GM23338 (cell line): ENCODE results near the gene MPO. TPM values are rescaled to one million over a fixed set of nuclear protein-coding genes. Genes with fewer than 3 reads are reported as not detected.

Experiments
- ATAC-seq: fragments of 200-7000 bp; cut with Tn5 transposase; 3 replicates; pipeline ENCODE4 v1.9.1; 2020
- DNase-seq: peaks from one replicate; pipeline ENCODE4 v3.0.0-alpha.2; 2015; ENCODE audit warnings: low spot score
- H2AFZ ChIP-seq: fragments of 200-600 bp; sonication (generic); 2 replicates; pipeline ENCODE4 v1.8.0; 2016; ENCODE audit warnings: antibody characterized with exemption, mild to moderate bottlenecking, moderate library complexity
- H3F3A ChIP-seq: fragments of 200-600 bp; sonication (generic); replicated peaks from 2 replicates; pipeline ENCODE4 v1.8.0; 2017; ENCODE audit warnings: antibody characterized with exemption, mixed run types, low read depth
- H3K27ac ChIP-seq: fragments of 200-600 bp; sonication (generic); 2 replicates; pipeline ENCODE4 v1.6.1; 2016; ENCODE audit warnings: low read depth
- H3K27me3 ChIP-seq: fragments of 200-600 bp; sonication (generic); 2 replicates; pipeline ENCODE4 v1.8.0; 2016; ENCODE audit warnings: mild to moderate bottlenecking, mixed run types, moderate library complexity; ENCODE audit not compliant: insufficient read depth
- H3K36me3 ChIP-seq: fragments of 200-600 bp; sonication (generic); 2 replicates; pipeline ENCODE4 v1.8.0; 2016; ENCODE audit warnings: mild to moderate bottlenecking; ENCODE audit not compliant: insufficient read depth
- H3K4me1 ChIP-seq: fragments of 200-600 bp; sonication (generic); 2 replicates; pipeline ENCODE4 v1.8.0; 2016; ENCODE audit warnings: mild to moderate bottlenecking, moderate library complexity; ENCODE audit not compliant: insufficient read depth
- H3K4me2 ChIP-seq: fragments of 200-600 bp; sonication (generic); 2 replicates; pipeline ENCODE4 v1.7.1; 2017; ENCODE audit warnings: mixed run types
- H3K4me3 ChIP-seq: fragments of 200-600 bp; sonication (generic); 2 replicates; pipeline ENCODE4 v1.6.1; 2016; ENCODE audit warnings: mixed run types
- H3K79me2 ChIP-seq: fragments of 200-600 bp; sonication (generic); replicated peaks from 2 replicates; pipeline ENCODE4 v1.8.0; 2017; ENCODE audit warnings: mild to moderate bottlenecking; ENCODE audit not compliant: insufficient read depth
- H3K9me2 ChIP-seq: fragments of 200-600 bp; sonication (generic); 2 replicates; pipeline ENCODE4 v1.8.0; 2017; ENCODE audit not compliant: insufficient read depth
- H4K20me1 ChIP-seq: fragments of 200-600 bp; sonication (generic); replicated peaks from 2 replicates; pipeline ENCODE4 v1.8.0; 2017; ENCODE audit warnings: mild to moderate bottlenecking; ENCODE audit not compliant: insufficient read depth
- H3K27ac Mint-ChIP-seq: 2 replicates; pipeline ENCODE4 v1.8.0; 2020; ENCODE audit warnings: inconsistent platforms, mild to moderate bottlenecking, moderate library complexity, mixed read lengths
- H3K27me3 Mint-ChIP-seq: 3 replicates; pipeline ENCODE4 v1.8.0; 2022; ENCODE audit warnings: low read depth, mild to moderate bottlenecking, moderate library complexity, mixed read lengths, inconsistent platforms; ENCODE audit not compliant: insufficient read depth, poor library complexity
- H3K36me3 Mint-ChIP-seq: 3 replicates; pipeline ENCODE4 v1.8.0; 2021; ENCODE audit warnings: low read depth, mild to moderate bottlenecking, inconsistent platforms, moderate library complexity, mixed read lengths
- H3K4me1 Mint-ChIP-seq: 3 replicates; pipeline ENCODE4 v1.8.0; 2020; ENCODE audit warnings: mild to moderate bottlenecking, inconsistent platforms, mixed read lengths
- H3K4me3 Mint-ChIP-seq: 3 replicates; pipeline ENCODE4 v1.8.0; 2021; ENCODE audit warnings: moderate library complexity, mild to moderate bottlenecking, inconsistent platforms, mixed read lengths
- H3K9me3 Mint-ChIP-seq: 3 replicates; pipeline ENCODE4 v1.8.0; 2020; ENCODE audit warnings: moderate library complexity, mild to moderate bottlenecking, inconsistent platforms, mixed read lengths
- CREB1 ChIP-seq: fragments of 250-450 bp; sonication (Bioruptor Pico); IDR thresholded peaks from 2 replicates; pipeline ENCODE4 v1.5.0; 2020; ENCODE audit warnings: low read depth, mild to moderate bottlenecking, moderate library complexity
- CTCF ChIP-seq, 2 experiments: fragments of 200-600 bp in 1 of 2; sonication (generic) in 1 of 2; conservative IDR thresholded peaks; 2 replicates each; pipeline versions ENCODE4 v1.5.1 to v1.6.1; 2016 to 2017; ENCODE audit warnings: antibody characterized with exemption in 2 of 2, low read depth in 2 of 2, mild to moderate bottlenecking in 2 of 2, moderate library complexity in 1 of 2
- EZH2phosphoT487 ChIP-seq: fragments of 200-600 bp; sonication (generic); IDR thresholded peaks from one replicate; pipeline ENCODE4 v1.8.1; 2018; ENCODE audit warnings: antibody characterized with exemption; ENCODE audit not compliant: unreplicated experiment
- JUNB ChIP-seq: IDR thresholded peaks from one replicate; pipeline ENCODE4 v1.6.1; 2016; ENCODE audit warnings: antibody characterized with exemption; ENCODE audit not compliant: unreplicated experiment
- ZNF114 ChIP-seq: fragments of 250-450 bp; sonication (Bioruptor Pico); IDR thresholded peaks from 2 replicates; pipeline ENCODE4 v1.5.0; 2020; ENCODE audit warnings: mild to moderate bottlenecking, moderate library complexity
- ZNF331 ChIP-seq: fragments of 250-450 bp; sonication (Bioruptor Pico); IDR thresholded peaks from 2 replicates; pipeline ENCODE4 v1.5.0; 2020; ENCODE audit warnings: low read depth, mild to moderate bottlenecking, moderate library complexity
- polyA plus RNA-seq: library from polyadenylated mRNA; unstranded; fragments of >200 nt; fragmentation: Nextera tagmentation; extraction: Ambion mirVana; gene quantifications from 2 replicates; pipeline ENCODE4 v1.2.1, GENCODE V29; 2016
- total RNA-seq: library from RNA; depleted of rRNA; stranded (reverse); fragments of >200 nt; shearing (Covaris generic); gene quantifications from 2 replicates; pipeline ENCODE4 v1.2.3, GENCODE V29; 2014
- TF ChIP-seq, protein P1 (sequence below): fragments of 250-450 bp; sonication (Bioruptor Pico); IDR thresholded peaks from 2 replicates; pipeline ENCODE4 v1.5.0; 2020; ENCODE audit warnings: mild to moderate bottlenecking, moderate library complexity
- TF ChIP-seq, protein P2 (sequence below): IDR thresholded peaks from one replicate; pipeline ENCODE4 v1.6.1; 2018; ENCODE audit warnings: antibody characterized with exemption; ENCODE audit not compliant: unreplicated experiment
- TF ChIP-seq, protein P3 (sequence below): IDR thresholded peaks from 2 replicates; pipeline ENCODE4 v1.6.1; 2016; ENCODE audit warnings: antibody characterized with exemption

Gene MPO
- total and polyA plus RNA-seq, 2 experiments from 2014 or later: 0.08 TPM; not detected in 1

- ATAC-seq (no peak), DNase-seq (no peak)
- Mint-ChIP-seq H3K4me1 (peaks cover 12% of the 10 kb centered on the region), H3K27me3 (peaks cover 5% of the 10 kb centered on the region), H3K27ac (no peak overlapping the region), H3K36me3 (no peaks in the 10 kb centered on the region), H3K4me3 (no peak overlapping the region), H3K9me3 (no peaks in the 10 kb centered on the region)
- no peaks in the 10 kb centered on the region for H3K27me3 ChIP-seq
- TF ChIP-seq ZNF114 (CRISPR knock-in tag) (no peak), CREB1 (CRISPR knock-in tag) (no peak), EZH2phosphoT487 (no peak), ZNF331 (CRISPR knock-in tag) (no peak), JUNB (no peak), CTCF (conservative IDR thresholded peaks at IDR 0.05; ENCODE audit: low read depth in 2 of 2) (no peak)
- TF ChIP-seq, protein P1, sequence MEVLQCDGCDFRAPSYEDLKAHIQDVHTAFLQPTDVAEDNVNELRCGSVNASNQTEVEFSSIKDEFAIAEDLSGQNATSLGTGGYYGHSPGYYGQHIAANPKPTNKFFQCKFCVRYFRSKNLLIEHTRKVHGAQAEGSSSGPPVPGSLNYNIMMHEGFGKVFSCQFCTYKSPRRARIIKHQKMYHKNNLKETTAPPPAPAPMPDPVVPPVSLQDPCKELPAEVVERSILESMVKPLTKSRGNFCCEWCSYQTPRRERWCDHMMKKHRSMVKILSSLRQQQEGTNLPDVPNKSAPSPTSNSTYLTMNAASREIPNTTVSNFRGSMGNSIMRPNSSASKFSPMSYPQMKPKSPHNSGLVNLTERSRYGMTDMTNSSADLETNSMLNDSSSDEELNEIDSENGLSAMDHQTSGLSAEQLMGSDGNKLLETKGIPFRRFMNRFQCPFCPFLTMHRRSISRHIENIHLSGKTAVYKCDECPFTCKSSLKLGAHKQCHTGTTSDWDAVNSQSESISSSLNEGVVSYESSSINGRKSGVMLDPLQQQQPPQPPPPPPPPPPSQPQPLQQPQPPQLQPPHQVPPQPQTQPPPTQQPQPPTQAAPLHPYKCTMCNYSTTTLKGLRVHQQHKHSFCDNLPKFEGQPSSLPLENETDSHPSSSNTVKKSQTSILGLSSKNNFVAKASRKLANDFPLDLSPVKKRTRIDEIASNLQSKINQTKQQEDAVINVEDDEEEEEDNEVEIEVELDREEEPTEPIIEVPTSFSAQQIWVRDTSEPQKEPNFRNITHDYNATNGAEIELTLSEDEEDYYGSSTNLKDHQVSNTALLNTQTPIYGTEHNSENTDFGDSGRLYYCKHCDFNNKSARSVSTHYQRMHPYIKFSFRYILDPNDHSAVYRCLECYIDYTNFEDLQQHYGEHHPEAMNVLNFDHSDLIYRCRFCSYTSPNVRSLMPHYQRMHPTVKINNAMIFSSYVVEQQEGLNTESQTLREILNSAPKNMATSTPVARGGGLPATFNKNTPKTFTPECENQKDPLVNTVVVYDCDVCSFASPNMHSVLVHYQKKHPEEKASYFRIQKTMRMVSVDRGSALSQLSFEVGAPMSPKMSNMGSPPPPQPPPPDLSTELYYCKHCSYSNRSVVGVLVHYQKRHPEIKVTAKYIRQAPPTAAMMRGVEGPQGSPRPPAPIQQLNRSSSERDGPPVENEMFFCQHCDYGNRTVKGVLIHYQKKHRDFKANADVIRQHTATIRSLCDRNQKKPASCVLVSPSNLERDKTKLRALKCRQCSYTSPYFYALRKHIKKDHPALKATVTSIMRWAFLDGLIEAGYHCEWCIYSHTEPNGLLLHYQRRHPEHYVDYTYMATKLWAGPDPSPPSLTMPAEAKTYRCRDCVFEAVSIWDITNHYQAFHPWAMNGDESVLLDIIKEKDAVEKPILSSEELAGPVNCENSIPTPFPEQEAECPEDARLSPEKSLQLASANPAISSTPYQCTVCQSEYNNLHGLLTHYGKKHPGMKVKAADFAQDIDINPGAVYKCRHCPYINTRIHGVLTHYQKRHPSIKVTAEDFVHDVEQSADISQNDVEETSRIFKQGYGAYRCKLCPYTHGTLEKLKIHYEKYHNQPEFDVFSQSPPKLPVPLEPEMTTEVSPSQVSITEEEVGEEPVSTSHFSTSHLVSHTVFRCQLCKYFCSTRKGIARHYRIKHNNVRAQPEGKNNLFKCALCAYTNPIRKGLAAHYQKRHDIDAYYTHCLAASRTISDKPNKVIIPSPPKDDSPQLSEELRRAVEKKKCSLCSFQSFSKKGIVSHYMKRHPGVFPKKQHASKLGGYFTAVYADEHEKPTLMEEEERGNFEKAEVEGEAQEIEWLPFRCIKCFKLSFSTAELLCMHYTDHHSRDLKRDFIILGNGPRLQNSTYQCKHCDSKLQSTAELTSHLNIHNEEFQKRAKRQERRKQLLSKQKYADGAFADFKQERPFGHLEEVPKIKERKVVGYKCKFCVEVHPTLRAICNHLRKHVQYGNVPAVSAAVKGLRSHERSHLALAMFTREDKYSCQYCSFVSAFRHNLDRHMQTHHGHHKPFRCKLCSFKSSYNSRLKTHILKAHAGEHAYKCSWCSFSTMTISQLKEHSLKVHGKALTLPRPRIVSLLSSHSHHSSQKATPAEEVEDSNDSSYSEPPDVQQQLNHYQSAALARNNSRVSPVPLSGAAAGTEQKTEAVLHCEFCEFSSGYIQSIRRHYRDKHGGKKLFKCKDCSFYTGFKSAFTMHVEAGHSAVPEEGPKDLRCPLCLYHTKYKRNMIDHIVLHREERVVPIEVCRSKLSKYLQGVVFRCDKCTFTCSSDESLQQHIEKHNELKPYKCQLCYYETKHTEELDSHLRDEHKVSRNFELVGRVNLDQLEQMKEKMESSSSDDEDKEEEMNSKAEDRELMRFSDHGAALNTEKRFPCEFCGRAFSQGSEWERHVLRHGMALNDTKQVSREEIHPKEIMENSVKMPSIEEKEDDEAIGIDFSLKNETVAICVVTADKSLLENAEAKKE (CRISPR knock-in tag): no peak
- TF ChIP-seq, protein P2, sequence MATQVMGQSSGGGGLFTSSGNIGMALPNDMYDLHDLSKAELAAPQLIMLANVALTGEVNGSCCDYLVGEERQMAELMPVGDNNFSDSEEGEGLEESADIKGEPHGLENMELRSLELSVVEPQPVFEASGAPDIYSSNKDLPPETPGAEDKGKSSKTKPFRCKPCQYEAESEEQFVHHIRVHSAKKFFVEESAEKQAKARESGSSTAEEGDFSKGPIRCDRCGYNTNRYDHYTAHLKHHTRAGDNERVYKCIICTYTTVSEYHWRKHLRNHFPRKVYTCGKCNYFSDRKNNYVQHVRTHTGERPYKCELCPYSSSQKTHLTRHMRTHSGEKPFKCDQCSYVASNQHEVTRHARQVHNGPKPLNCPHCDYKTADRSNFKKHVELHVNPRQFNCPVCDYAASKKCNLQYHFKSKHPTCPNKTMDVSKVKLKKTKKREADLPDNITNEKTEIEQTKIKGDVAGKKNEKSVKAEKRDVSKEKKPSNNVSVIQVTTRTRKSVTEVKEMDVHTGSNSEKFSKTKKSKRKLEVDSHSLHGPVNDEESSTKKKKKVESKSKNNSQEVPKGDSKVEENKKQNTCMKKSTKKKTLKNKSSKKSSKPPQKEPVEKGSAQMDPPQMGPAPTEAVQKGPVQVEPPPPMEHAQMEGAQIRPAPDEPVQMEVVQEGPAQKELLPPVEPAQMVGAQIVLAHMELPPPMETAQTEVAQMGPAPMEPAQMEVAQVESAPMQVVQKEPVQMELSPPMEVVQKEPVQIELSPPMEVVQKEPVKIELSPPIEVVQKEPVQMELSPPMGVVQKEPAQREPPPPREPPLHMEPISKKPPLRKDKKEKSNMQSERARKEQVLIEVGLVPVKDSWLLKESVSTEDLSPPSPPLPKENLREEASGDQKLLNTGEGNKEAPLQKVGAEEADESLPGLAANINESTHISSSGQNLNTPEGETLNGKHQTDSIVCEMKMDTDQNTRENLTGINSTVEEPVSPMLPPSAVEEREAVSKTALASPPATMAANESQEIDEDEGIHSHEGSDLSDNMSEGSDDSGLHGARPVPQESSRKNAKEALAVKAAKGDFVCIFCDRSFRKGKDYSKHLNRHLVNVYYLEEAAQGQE: no peak
- TF ChIP-seq, protein P3, sequence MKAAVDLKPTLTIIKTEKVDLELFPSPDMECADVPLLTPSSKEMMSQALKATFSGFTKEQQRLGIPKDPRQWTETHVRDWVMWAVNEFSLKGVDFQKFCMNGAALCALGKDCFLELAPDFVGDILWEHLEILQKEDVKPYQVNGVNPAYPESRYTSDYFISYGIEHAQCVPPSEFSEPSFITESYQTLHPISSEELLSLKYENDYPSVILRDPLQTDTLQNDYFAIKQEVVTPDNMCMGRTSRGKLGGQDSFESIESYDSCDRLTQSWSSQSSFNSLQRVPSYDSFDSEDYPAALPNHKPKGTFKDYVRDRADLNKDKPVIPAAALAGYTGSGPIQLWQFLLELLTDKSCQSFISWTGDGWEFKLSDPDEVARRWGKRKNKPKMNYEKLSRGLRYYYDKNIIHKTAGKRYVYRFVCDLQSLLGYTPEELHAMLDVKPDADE: no peak
- no peaks in the 10 kb centered on the region for H4K20me1 ChIP-seq
- H3K36me3 ChIP-seq: no peaks in the 10 kb centered on the region
- no peaks in the 10 kb centered on the region for H3K4me1 ChIP-seq
- H3K4me2 ChIP-seq: no peak overlapping the region
- no peaks in the 10 kb centered on the region for H3F3A ChIP-seq
- no peak overlapping the region for H3K4me3 ChIP-seq
- H2AFZ ChIP-seq: no peak overlapping the region
- H3K27ac ChIP-seq: no peak overlapping the region
- H3K79me2 ChIP-seq: no peaks in the 10 kb centered on the region
- H3K9me2 ChIP-seq: no peaks in the 10 kb centered on the region
These were observed 34.6 kb upstream of the MPO start for GRCh38 chr17:58315281-58315711.
